ENCODE measurements around the gene CAST.

- TF ChIP-seq GATA2 (IDR thresholded peaks at IDR 0.05; ENCODE audit: low read depth, low read length) (no peak), GATA3 (IDR thresholded peaks at IDR 0.05; ENCODE audit: low read depth, low read length) (no peak)
Measured at GRCh38 chr5:96755851-96756250, 93.7 kb downstream of the CAST start.

Measured in SH-SY5Y (cell line).